Fibroblast of skin of right quadriceps (primary cell): ENCODE data around the gene MORN1.

ENCODE experiments used
- DNase-seq: peaks from one replicate; pipeline ENCODE4 v3.0.0-alpha.2; 2013

Gene MORN1

GRCh38 chr1:2372551-2373490, 18.5 kb downstream of the MORN1 start:
- DNase-seq = no peak

- no peak for DNase-seq
Measured at GRCh38 chr1:2368053-2368744, 23.2 kb downstream of the MORN1 start.

- DNase-seq = no peak
Measured at GRCh38 chr1:2363847-2364513, 27.4 kb downstream of the MORN1 start.

- peak; percentile 64 for DNase-seq
Measured at GRCh38 chr1:2360588-2361364, 30.6 kb downstream of the MORN1 start.

- no peak for DNase-seq
Measured at GRCh38 chr1:2358651-2359640, 32.4 kb downstream of the MORN1 start.

GRCh38 chr1:2358072-2358471, 33.3 kb downstream of the MORN1 start:
- DNase-seq = no peak

GRCh38 chr1:2356911-2357845, 34.2 kb downstream of the MORN1 start:
- no peak for DNase-seq

- no peak for DNase-seq
Measured at GRCh38 chr1:2356401-2356800, 35.0 kb downstream of the MORN1 start.

- DNase-seq = no peak
Measured at GRCh38 chr1:2355373-2356261, 35.7 kb downstream of the MORN1 start.

- DNase-seq = peak; percentile 15
Measured at GRCh38 chr1:2354511-2355372, 36.6 kb downstream of the MORN1 start.

GRCh38 chr1:2353551-2354438, 37.6 kb downstream of the MORN1 start:
- no peak for DNase-seq

GRCh38 chr1:2352897-2353550, 38.3 kb downstream of the MORN1 start:
- DNase-seq = no peak

GRCh38 chr1:2352341-2352896, 38.9 kb downstream of the MORN1 start:
- DNase-seq = no peak

- DNase-seq = no peak
Measured at GRCh38 chr1:2351723-2352122, 39.6 kb downstream of the MORN1 start.

- no peak for DNase-seq
Measured at GRCh38 chr1:2350911-2351655, 40.3 kb downstream of the MORN1 start.
